ENCODE measurements around the gene SYNCRIP.

GRCh38 chr6:85569323-85569722 is 73.4 kb downstream of the SYNCRIP start:
- TF ChIP-seq CTCF (IDR thresholded peaks at IDR 0.05) (no peak), POLR2A (IDR thresholded peaks at IDR 0.05) (no peak)
